Neural cell (in vitro differentiated cells): ENCODE measurements around the gene COMMD9. TPM values are rescaled to one million over a fixed set of nuclear protein-coding genes. Genes with fewer than 3 reads are reported as not detected.

Source experiments
- H2AFZ ChIP-seq: fragments of 200-600, 300-800 bp; sonication (generic), shearing (Covaris generic); 2 replicates; pipeline ENCODE4 v1.6.0; 2014; ENCODE audit warnings: low read depth, mild to moderate bottlenecking, antibody characterized with exemption, low read length, moderate library complexity
- H3F3A ChIP-seq: fragments of 200-600 bp; shearing (Covaris generic); 2 replicates; pipeline ENCODE4 v1.6.1; 2016; ENCODE audit warnings: mild to moderate bottlenecking, moderate library complexity, mixed read lengths, antibody characterized with exemption, low read length; ENCODE audit not compliant: insufficient read depth, poor library complexity, severe bottlenecking
- H3K27ac ChIP-seq: fragments of 200-600, 300-800 bp; sonication (generic), shearing (Covaris generic); 2 replicates; pipeline ENCODE4 v1.5.1; 2014; ENCODE audit warnings: mild to moderate bottlenecking, low read length, moderate library complexity
- H3K27me3 ChIP-seq: fragments of 300-800, 200-600 bp; sonication (generic), shearing (Covaris generic); 2 replicates; pipeline ENCODE4 v1.6.0; 2014; ENCODE audit warnings: mild to moderate bottlenecking, low read depth, low read length, moderate library complexity; ENCODE audit not compliant: insufficient read depth
- H3K36me3 ChIP-seq: fragments of 300-800, 200-600 bp; sonication (generic), shearing (Covaris generic); 2 replicates; pipeline ENCODE4 v1.5.1; 2014; ENCODE audit warnings: mild to moderate bottlenecking, antibody characterized with exemption, low read length, moderate library complexity; ENCODE audit not compliant: insufficient read depth
- H3K4me2 ChIP-seq: fragments of 300-800, 200-600 bp; sonication (generic), shearing (Covaris generic); 2 replicates; pipeline ENCODE4 v1.6.0; 2014; ENCODE audit warnings: mild to moderate bottlenecking, low read length
- H3K4me3 ChIP-seq: fragments of 300-800, 200-600 bp; sonication (generic), shearing (Covaris generic); 2 replicates; pipeline ENCODE4 v1.5.1; 2014; ENCODE audit warnings: mild to moderate bottlenecking, low read length, moderate library complexity
- H3K79me2 ChIP-seq: fragments of 200-600 bp; shearing (Covaris generic); replicated peaks from 2 replicates; pipeline ENCODE4 v1.6.0; 2014; ENCODE audit warnings: mild to moderate bottlenecking, low read length, moderate library complexity; ENCODE audit not compliant: insufficient read depth
- H3K9ac ChIP-seq: fragments of 300-800, 200-600 bp; sonication (generic), shearing (Covaris generic); 2 replicates; pipeline ENCODE4 v1.6.1; 2016; ENCODE audit warnings: mild to moderate bottlenecking, low read length, mixed read lengths
- H3K9me2 ChIP-seq: fragments of 200-600 bp; shearing (Covaris generic); 2 replicates; pipeline ENCODE4 v1.6.1; 2016; ENCODE audit warnings: mild to moderate bottlenecking, low read length, mixed read lengths; ENCODE audit not compliant: insufficient read depth
- H3K9me3 ChIP-seq: fragments of 200-600, 300-800 bp; sonication (generic), shearing (Covaris generic); 2 replicates; pipeline ENCODE4 v1.6.1; 2016; ENCODE audit warnings: mild to moderate bottlenecking, mixed run types, low read length, moderate library complexity, mixed read lengths
- H4K20me1 ChIP-seq: fragments of 200-600 bp; shearing (Covaris generic); 2 replicates; pipeline ENCODE4 v1.6.1; 2016; ENCODE audit warnings: mild to moderate bottlenecking, mixed run types; ENCODE audit not compliant: insufficient read depth
- EP300 ChIP-seq: fragments of 450-650 bp; conservative IDR thresholded peaks from 2 replicates; pipeline ENCODE4 v1.6.1; 2014; ENCODE audit warnings: antibody characterized with exemption, mild to moderate bottlenecking, moderate library complexity; ENCODE audit not compliant: poor library complexity, severe bottlenecking
- MXI1 ChIP-seq: fragments of 450-650 bp; conservative IDR thresholded peaks from 2 replicates; pipeline ENCODE4 v1.6.1; 2014; ENCODE audit warnings: antibody characterized with exemption, mild to moderate bottlenecking; ENCODE audit not compliant: poor library complexity, severe bottlenecking
- RAD21 ChIP-seq: fragments of 450-650 bp; conservative IDR thresholded peaks from 2 replicates; pipeline ENCODE4 v1.6.1; 2014; ENCODE audit warnings: antibody characterized with exemption, mild to moderate bottlenecking, moderate library complexity
- SMC3 ChIP-seq: fragments of 450-650 bp; conservative IDR thresholded peaks from 2 replicates; pipeline ENCODE4 v1.6.1; 2014; ENCODE audit warnings: antibody characterized with exemption, mild to moderate bottlenecking, moderate library complexity; ENCODE audit not compliant: poor library complexity
- TAF1 ChIP-seq: IDR thresholded peaks from 2 replicates; pipeline ENCODE4 v1.6.1; 2012; ENCODE audit warnings: low read depth
- polyA plus RNA-seq: library from polyadenylated mRNA; depleted of rRNA; stranded (reverse); fragments of >200 nt; gene quantifications from 2 replicates; pipeline ENCODE4 v1.2.3, GENCODE V29; 2014
- TF ChIP-seq, protein P1 (sequence below): fragments of 450-650 bp; IDR thresholded peaks from 2 replicates; pipeline ENCODE4 v1.5.1; 2014; ENCODE audit warnings: antibody characterized with exemption, mild to moderate bottlenecking, moderate library complexity; ENCODE audit not compliant: poor library complexity, severe bottlenecking
- TF ChIP-seq, protein P2 (sequence below): IDR thresholded peaks from 2 replicates; pipeline ENCODE4 v1.6.1; 2012; ENCODE audit warnings: borderline replicate concordance

Gene COMMD9
- polyA plus RNA-seq, 1 donor from 2014 or later = 119 TPM

DNA sequence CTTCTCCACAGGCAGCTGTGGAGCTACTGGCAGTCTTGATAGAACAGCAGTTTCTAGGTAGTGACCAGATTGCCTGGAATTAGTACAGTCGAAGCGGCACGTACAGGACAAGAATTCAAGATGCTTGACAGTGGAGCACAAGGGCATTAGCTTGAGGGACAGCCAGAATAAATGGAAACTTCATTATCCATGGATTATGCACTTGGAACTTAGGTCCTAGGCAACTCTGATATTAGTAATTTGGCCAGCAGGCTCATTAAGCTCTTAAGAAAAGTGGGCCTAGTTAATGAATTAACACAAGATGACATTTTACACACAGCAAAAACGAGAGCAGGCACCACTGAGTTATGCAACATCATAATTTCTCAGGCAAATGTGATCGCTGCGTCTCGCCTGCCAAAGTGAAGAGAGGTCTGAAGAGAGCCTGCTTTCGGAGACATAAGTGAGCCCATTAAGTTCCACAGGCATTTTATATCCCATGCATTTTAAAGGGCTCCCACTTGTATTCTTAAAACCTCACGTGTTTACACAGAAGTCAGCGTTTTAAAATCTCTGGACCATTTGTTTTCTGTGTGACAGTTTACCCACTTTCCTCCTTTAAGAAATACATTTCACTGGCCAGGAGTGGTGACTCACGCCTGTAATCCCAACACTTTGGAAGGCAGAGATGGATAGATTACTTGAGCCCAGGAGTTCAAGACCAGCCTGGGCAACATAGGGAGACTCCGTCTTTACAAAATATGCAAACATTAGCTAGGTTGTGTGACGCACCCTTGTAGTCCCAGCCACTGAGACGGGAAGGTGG is 66.2 kb downstream of the COMMD9 start:
- H3K79me2 ChIP-seq = no peaks in the 10 kb centered on the region
- H2AFZ ChIP-seq = no peak overlapping the region
- H3K27me3 ChIP-seq = no peaks in the 10 kb centered on the region
- H3K36me3 ChIP-seq = no peaks in the 10 kb centered on the region
- TF ChIP-seq, protein P1, sequence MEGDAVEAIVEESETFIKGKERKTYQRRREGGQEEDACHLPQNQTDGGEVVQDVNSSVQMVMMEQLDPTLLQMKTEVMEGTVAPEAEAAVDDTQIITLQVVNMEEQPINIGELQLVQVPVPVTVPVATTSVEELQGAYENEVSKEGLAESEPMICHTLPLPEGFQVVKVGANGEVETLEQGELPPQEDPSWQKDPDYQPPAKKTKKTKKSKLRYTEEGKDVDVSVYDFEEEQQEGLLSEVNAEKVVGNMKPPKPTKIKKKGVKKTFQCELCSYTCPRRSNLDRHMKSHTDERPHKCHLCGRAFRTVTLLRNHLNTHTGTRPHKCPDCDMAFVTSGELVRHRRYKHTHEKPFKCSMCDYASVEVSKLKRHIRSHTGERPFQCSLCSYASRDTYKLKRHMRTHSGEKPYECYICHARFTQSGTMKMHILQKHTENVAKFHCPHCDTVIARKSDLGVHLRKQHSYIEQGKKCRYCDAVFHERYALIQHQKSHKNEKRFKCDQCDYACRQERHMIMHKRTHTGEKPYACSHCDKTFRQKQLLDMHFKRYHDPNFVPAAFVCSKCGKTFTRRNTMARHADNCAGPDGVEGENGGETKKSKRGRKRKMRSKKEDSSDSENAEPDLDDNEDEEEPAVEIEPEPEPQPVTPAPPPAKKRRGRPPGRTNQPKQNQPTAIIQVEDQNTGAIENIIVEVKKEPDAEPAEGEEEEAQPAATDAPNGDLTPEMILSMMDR = no peak
- TF ChIP-seq MXI1 = no peak
- TF ChIP-seq TAF1 = no peak
- TF ChIP-seq SMC3 = no peak
- TF ChIP-seq RAD21 = no peak
- TF ChIP-seq, protein P2, sequence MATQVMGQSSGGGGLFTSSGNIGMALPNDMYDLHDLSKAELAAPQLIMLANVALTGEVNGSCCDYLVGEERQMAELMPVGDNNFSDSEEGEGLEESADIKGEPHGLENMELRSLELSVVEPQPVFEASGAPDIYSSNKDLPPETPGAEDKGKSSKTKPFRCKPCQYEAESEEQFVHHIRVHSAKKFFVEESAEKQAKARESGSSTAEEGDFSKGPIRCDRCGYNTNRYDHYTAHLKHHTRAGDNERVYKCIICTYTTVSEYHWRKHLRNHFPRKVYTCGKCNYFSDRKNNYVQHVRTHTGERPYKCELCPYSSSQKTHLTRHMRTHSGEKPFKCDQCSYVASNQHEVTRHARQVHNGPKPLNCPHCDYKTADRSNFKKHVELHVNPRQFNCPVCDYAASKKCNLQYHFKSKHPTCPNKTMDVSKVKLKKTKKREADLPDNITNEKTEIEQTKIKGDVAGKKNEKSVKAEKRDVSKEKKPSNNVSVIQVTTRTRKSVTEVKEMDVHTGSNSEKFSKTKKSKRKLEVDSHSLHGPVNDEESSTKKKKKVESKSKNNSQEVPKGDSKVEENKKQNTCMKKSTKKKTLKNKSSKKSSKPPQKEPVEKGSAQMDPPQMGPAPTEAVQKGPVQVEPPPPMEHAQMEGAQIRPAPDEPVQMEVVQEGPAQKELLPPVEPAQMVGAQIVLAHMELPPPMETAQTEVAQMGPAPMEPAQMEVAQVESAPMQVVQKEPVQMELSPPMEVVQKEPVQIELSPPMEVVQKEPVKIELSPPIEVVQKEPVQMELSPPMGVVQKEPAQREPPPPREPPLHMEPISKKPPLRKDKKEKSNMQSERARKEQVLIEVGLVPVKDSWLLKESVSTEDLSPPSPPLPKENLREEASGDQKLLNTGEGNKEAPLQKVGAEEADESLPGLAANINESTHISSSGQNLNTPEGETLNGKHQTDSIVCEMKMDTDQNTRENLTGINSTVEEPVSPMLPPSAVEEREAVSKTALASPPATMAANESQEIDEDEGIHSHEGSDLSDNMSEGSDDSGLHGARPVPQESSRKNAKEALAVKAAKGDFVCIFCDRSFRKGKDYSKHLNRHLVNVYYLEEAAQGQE = no peak
- no peak for TF ChIP-seq EP300
- no peak overlapping the region for H3K4me2 ChIP-seq
- H3K9me2 ChIP-seq = no peaks in the 10 kb centered on the region
- no peaks in the 10 kb centered on the region for H3K9me3 ChIP-seq
- no peaks in the 10 kb centered on the region for H3F3A ChIP-seq
- H3K4me3 ChIP-seq = no peak overlapping the region
- H3K27ac ChIP-seq = no peak overlapping the region
- no peak overlapping the region for H3K9ac ChIP-seq
- H4K20me1 ChIP-seq = no peaks in the 10 kb centered on the region

Other genes starting within 250 kb of the COMMD9 start
- 0.22 TPM in 1 of 2 replicates, not detected in the other for gene PRR5L, start 6.9 kb upstream of the COMMD9 start, polyA plus RNA-seq
- 7.5 and 9.0 TPM in 2 replicates for gene TRAF6, start 220.8 kb upstream of the COMMD9 start, polyA plus RNA-seq